B cell (primary cell): ENCODE measurements around the gene PCMTD2. TPM values are rescaled to one million over a fixed set of nuclear protein-coding genes. Genes with fewer than 3 reads are reported as not detected.

Experiments
- ATAC-seq: fragments of 200-7000 bp; cut with Tn5 transposase; one replicate; pipeline ENCODE4 v1.10.0; 2021; ENCODE audit warnings: low read depth, mild to moderate bottlenecking, moderate number of reproducible peaks, moderate library complexity
- CTCF ChIA-PET: fragments of 350-600 bp; sonication (Branson Sonifier 250); formaldehyde crosslinking; loops from one replicate; lab custom pipeline; 2021; ENCODE audit warnings: antibody characterized with exemption, inconsistent platforms; lab: Charles Lee
- POLR2A ChIA-PET: fragments of 350-600 bp; sonication (Branson Sonifier 250); formaldehyde crosslinking; loops from one replicate; lab custom pipeline; 2021; ENCODE audit warnings: antibody characterized with exemption; lab: Charles Lee
- DNase-seq: peaks from one replicate; pipeline ENCODE4 v3.0.0; 2013
- H2AFZ ChIP-seq: 2 replicates; pipeline ENCODE4 v1.6.1; 2012; ENCODE audit warnings: mild to moderate bottlenecking, low read depth, low read length; ENCODE audit not compliant: insufficient read depth, poor library complexity, severe bottlenecking
- H3K27ac ChIP-seq, 2 donors: 1 replicate in 1 of 2; 2 replicates in 1 of 2; pipeline ENCODE4 v1.5.1; 2012 to 2013; ENCODE audit warnings: low read length in 2 of 2, mild to moderate bottlenecking in 2 of 2, moderate library complexity in 1 of 2
- H3K27me3 ChIP-seq, 4 experiments: fragments of 200-600 bp in 1 of 4; sonication (generic) in 1 of 4; replicated peaks in 1 of 4; 1 replicate in 2 of 4; 2 replicates in 2 of 4; pipeline versions ENCODE4 v1.6.1 to v1.7.0; 2013 to 2016; ENCODE audit warnings: low read length in 3 of 4, mild to moderate bottlenecking in 2 of 4, mixed read lengths in 1 of 4, moderate library complexity in 1 of 4; ENCODE audit not compliant: insufficient read depth in 4 of 4, control insufficient read depth in 3 of 4; ENCODE audit errors: control extremely low read depth in 1 of 4
- H3K36me3 ChIP-seq, 2 experiments: replicated peaks in 1 of 2; 1 replicate in 1 of 2; 2 replicates in 1 of 2; pipeline versions ENCODE4 v1.6.1 to v1.7.1; 2013; ENCODE audit warnings: low read length in 1 of 2; ENCODE audit not compliant: insufficient read depth in 2 of 2, control insufficient read depth in 1 of 2; ENCODE audit errors: control extremely low read depth in 1 of 2, extremely low read depth in 1 of 2
- H3K4me1 ChIP-seq, 2 donors: fragments of 200-600 bp in 1 of 2; sonication (generic) in 1 of 2; 1 replicate in 1 of 2; 2 replicates in 1 of 2; pipeline versions ENCODE4 v1.5.1 to v1.6.1; 2013 to 2017; ENCODE audit warnings: low read length in 2 of 2; ENCODE audit not compliant: control insufficient read depth in 2 of 2, insufficient read depth in 2 of 2
- H3K4me2 ChIP-seq: replicated peaks from 2 replicates; pipeline ENCODE3; 2012; ENCODE audit warnings: mild to moderate bottlenecking, low read depth, low read length; ENCODE audit not compliant: poor library complexity, severe bottlenecking
- H3K4me3 ChIP-seq, 5 experiments: fragments of 200-600 bp in 1 of 5; sonication (generic) in 1 of 5; 1 replicate in 3 of 5; 2 replicates in 2 of 5; pipeline versions ENCODE4 v1.5.1 to v1.7.0; 2011 to 2016; ENCODE audit warnings: low read length in 4 of 5, mild to moderate bottlenecking in 4 of 5, low read depth in 2 of 5, control low read depth in 1 of 5, moderate library complexity in 1 of 5; ENCODE audit not compliant: insufficient read depth in 1 of 5; ENCODE audit errors: control extremely low read depth in 1 of 5, extremely low read depth in 1 of 5
- H3K79me2 ChIP-seq: fragments of 200-600 bp; sonication (generic); one replicate; pipeline ENCODE4 v1.6.0; 2016; ENCODE audit warnings: low read length; ENCODE audit not compliant: control insufficient read depth, insufficient read depth
- H3K9ac ChIP-seq: fragments of 200-600 bp; sonication (generic); 2 replicates; pipeline ENCODE4 v1.6.1; 2017; ENCODE audit warnings: mild to moderate bottlenecking, low read length, moderate library complexity
- H3K9me3 ChIP-seq, 3 donors: one replicate each; pipeline versions ENCODE4 v1.6.1 to v1.7.1; 2013; ENCODE audit warnings: low read length in 2 of 3; ENCODE audit not compliant: control insufficient read depth in 2 of 3, insufficient read depth in 1 of 3; ENCODE audit errors: control extremely low read depth in 1 of 3
- H4K20me1 ChIP-seq: 2 replicates; pipeline ENCODE4 v1.6.0; 2012; ENCODE audit warnings: mild to moderate bottlenecking, low read length; ENCODE audit not compliant: insufficient read depth, control insufficient read depth, poor library complexity, severe bottlenecking
- H3K27ac Mint-ChIP-seq: one replicate; pipeline ENCODE4 v1.8.0; 2021; ENCODE audit warnings: mixed read lengths
- H3K27me3 Mint-ChIP-seq: one replicate; pipeline ENCODE4 v1.8.0; 2021; ENCODE audit warnings: mixed read lengths
- H3K4me1 Mint-ChIP-seq: one replicate; pipeline ENCODE4 v1.8.0; 2021; ENCODE audit warnings: mixed read lengths
- H3K4me3 Mint-ChIP-seq: one replicate; pipeline ENCODE4 v1.8.0; 2021; ENCODE audit warnings: mixed read lengths
- H3K9me3 Mint-ChIP-seq: one replicate; pipeline ENCODE4 v1.8.0; 2022; ENCODE audit warnings: mixed read lengths; ENCODE audit not compliant: insufficient read depth
- EZH2 ChIP-seq: IDR thresholded peaks from 2 replicates; pipeline ENCODE4 v1.6.1; 2012; ENCODE audit warnings: borderline replicate concordance, low read depth, mild to moderate bottlenecking, moderate library complexity, low read length; ENCODE audit not compliant: insufficient read depth, poor library complexity, severe bottlenecking
- WGBS: methylation state at CpG from one replicate; pipeline ENCODE4 v1.1.5; 2013; ENCODE audit warnings: missing lambda C conversion rate; ENCODE audit not compliant: insufficient coverage; 5-methylcytosine and 5-hydroxymethylcytosine counted together
- intact Hi-C: fragments of 100-400 bp; cut with micrococcal nuclease; formaldehyde crosslinking; loops from one replicate; pipeline ENCODE4 v1.10.0; 2022
- polyA plus RNA-seq: library from polyadenylated mRNA; depleted of rRNA; stranded (reverse); fragments of >200 nt; gene quantifications from 2 replicates; pipeline ENCODE4 v1.2.3, GENCODE V29; 2012
- total RNA-seq, 2 donors: library from RNA; stranded (reverse); fragments of 120-200 nt in 1 of 2; gene quantifications; 1 replicate in 1 of 2; 2 replicates in 1 of 2; pipeline versions ENCODE4 v1.2.3 to v1.2.4, GENCODE V29; 2013 to 2022
- TF ChIP-seq, protein P1 (sequence below): fragments of 200-600 bp; IDR thresholded peaks from one replicate; pipeline ENCODE4 v1.8.0; 2022; ENCODE audit warnings: antibody characterized with exemption, mild to moderate bottlenecking

Gene PCMTD2
- total and polyA plus RNA-seq, 2 donors (not counting 1 experiment from before 2014, with no cell fraction given), result 39.8 to 131 TPM

DNA sequence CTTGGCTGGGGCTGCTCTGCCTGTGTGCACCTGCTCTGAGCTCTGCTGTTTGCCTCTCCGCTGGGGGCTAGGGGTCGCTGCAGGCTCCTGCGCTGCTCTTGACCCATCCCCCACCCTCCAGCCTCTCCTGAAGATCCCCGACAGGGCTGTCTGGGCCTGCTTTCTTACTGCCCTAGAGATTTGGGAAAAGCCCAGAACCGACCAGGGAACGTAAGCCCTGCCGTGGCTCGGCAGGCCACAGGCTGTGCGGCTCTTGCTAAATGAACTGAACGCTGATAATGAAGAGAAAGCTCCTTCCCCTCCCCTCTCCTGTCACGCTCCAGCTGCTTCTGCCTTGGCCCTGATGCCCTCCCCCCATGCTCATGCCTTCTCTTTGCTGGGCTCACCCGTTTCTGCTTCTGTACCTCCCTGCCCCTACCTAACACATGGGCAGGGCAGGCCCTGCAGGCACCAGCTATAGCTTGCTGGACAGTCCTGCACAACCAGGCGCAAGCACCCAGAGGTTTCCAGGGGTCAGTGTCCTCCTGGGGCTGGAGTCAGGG, 32.0 kb upstream of the PCMTD2 start:
- Histone ChIP-seq H3K4me3 (no peak overlapping the region), H4K20me1 (no peaks in the 10 kb centered on the region), H3K4me1 (no peaks in the 10 kb centered on the region), H3K9me3 (no peaks in the 10 kb centered on the region), H3K27me3 (no peaks in the 10 kb centered on the region), H2AFZ (no peak overlapping the region), H3K27ac (no peak overlapping the region), H3K4me2 (no peak overlapping the region), H3K36me3 (no peaks in the 10 kb centered on the region), H3K79me2 (no peaks in the 10 kb centered on the region), H3K9ac (no peak overlapping the region)
- Mint-ChIP-seq H3K4me3 (no peak overlapping the region), H3K9me3 (no peaks in the 10 kb centered on the region), H3K27ac (no peak overlapping the region), H3K27me3 (peaks cover 20% of the 10 kb centered on the region), H3K4me1 (no peaks in the 10 kb centered on the region)
- 87% methylated on average over 12 of the region's 13 CpGs for WGBS
- ChIA-PET CTCF (no interaction called here), POLR2A (no interaction called here)
- ATAC-seq (no peak), DNase-seq (no peak)
- intact Hi-C loops, result no loop called here
- TF ChIP-seq EZH2, result no peak
- TF ChIP-seq, protein P1, sequence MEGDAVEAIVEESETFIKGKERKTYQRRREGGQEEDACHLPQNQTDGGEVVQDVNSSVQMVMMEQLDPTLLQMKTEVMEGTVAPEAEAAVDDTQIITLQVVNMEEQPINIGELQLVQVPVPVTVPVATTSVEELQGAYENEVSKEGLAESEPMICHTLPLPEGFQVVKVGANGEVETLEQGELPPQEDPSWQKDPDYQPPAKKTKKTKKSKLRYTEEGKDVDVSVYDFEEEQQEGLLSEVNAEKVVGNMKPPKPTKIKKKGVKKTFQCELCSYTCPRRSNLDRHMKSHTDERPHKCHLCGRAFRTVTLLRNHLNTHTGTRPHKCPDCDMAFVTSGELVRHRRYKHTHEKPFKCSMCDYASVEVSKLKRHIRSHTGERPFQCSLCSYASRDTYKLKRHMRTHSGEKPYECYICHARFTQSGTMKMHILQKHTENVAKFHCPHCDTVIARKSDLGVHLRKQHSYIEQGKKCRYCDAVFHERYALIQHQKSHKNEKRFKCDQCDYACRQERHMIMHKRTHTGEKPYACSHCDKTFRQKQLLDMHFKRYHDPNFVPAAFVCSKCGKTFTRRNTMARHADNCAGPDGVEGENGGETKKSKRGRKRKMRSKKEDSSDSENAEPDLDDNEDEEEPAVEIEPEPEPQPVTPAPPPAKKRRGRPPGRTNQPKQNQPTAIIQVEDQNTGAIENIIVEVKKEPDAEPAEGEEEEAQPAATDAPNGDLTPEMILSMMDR, result no peak

DNA sequence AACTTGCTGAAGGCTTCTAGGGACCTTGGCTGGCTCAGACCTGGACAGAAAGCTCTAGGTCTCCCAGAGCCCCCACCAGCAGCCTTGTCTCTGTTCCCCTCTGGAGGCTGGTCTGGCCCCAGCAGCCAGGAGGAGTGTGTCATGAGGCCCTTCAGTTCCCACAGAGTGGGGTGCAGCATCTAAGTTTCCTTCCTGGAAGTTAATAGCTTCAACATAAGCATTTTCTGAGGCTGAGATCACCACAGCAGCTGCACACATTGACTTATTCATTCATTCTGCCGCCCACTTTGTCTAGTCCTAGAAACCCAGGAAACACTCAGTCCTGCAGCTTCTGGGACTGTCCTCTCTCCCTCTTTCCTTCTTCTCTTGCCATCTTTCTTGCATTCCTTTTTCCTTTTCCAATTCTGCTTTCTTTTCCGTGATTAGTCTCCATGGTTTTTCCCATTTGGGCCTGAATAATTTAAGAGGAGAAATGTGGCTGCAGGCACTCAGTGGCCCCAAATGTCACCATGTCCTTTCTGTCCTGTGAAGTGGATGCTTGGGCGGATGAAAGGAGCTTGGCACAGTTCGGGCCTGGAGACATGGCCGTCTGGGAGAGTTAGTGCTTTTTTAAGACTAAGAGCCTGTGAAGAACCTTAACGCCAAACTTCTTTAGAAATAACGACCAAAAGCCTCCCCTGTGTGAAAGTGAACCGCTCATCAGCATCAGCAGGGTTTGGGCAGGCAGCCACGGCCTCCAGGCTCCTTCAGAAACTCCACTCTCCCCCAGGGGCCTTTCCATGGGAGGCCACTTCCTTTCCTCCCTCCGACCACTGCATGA, 31.0 kb upstream of the PCMTD2 start:
- CTCF ChIA-PET, result no interaction called here

More for the DNA sequence above, 31.0 kb upstream of the PCMTD2 start:
- 86% methylated on average over 9 of the region's 10 CpGs for WGBS
- H3K4me1 ChIP-seq, result no peaks in the 10 kb centered on the region
- TF ChIP-seq, protein P1, result no peak
- TF ChIP-seq EZH2, result no peak
- DNase-seq, result no peak
- no peak overlapping the region for H3K4me3 ChIP-seq
- H2AFZ ChIP-seq, result no peak overlapping the region
- H3K4me2 ChIP-seq, result no peak overlapping the region
- Mint-ChIP-seq H3K27ac (no peak overlapping the region), H3K4me1 (no peaks in the 10 kb centered on the region), H3K4me3 (no peak overlapping the region), H3K9me3 (no peaks in the 10 kb centered on the region), H3K27me3 (peaks cover 14% of the 10 kb centered on the region)
- POLR2A ChIA-PET, result no interaction called here
- H3K36me3 ChIP-seq, result no peaks in the 10 kb centered on the region
- no peaks in the 10 kb centered on the region for H3K9me3 ChIP-seq
- ATAC-seq, result no peak
- H3K9ac ChIP-seq, result no peak overlapping the region
- no peaks in the 10 kb centered on the region for H3K79me2 ChIP-seq
- no peaks in the 10 kb centered on the region for H3K27me3 ChIP-seq
- no peak overlapping the region for H3K27ac ChIP-seq
- intact Hi-C loops, result no loop called here
- no peaks in the 10 kb centered on the region for H4K20me1 ChIP-seq
